Measurements from ENCODE around the gene IER5L.

Gene IER5L

GRCh38 chr9:129126749-129127618 is 51.1 kb downstream of the IER5L start:
- DNase-seq, result peak; percentile 86
- no peaks in the 10 kb centered on the region for H3K9me3 ChIP-seq
- H3K27me3 ChIP-seq, result peaks cover 4% of the 10 kb centered on the region; the same call in 1 of the 2 replicates
- H3K4me3 ChIP-seq (ENCODE audit: low read depth, low read length), result no peak overlapping the region
- TF ChIP-seq CTCF (IDR thresholded peaks at IDR 0.05; ENCODE audit: low read depth, low read length), result no peak
- peaks cover 43% of the 10 kb centered on the region for H3K36me3 ChIP-seq
- peaks cover 15% of the 10 kb centered on the region for H3K4me1 ChIP-seq

Measured in BE2C (cell line).